ENCODE measurements around the gene JAZF1.

DNA sequence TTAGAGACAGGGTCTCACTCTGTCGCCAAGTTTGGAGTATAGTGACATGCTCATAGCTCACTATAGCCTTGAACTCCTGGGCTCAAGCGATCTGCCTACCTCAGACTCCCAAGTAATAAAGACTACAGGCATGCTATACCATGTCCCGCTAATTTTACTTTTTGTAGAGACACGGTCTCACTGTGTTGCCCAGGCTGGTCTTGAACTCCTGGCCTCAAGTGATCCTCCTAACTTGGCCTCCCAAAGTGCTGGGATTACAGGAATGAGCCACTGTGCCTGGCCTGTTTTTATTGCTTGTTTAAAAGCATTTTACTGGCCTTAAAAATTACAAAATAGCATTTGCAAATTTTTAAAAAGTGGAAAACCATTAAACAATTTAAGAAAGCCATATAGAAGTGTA is 135.0 kb downstream of the JAZF1 start:
- no peak for TF ChIP-seq POLR2A (IDR thresholded peaks at IDR 0.05)
- TF ChIP-seq, protein P1, sequence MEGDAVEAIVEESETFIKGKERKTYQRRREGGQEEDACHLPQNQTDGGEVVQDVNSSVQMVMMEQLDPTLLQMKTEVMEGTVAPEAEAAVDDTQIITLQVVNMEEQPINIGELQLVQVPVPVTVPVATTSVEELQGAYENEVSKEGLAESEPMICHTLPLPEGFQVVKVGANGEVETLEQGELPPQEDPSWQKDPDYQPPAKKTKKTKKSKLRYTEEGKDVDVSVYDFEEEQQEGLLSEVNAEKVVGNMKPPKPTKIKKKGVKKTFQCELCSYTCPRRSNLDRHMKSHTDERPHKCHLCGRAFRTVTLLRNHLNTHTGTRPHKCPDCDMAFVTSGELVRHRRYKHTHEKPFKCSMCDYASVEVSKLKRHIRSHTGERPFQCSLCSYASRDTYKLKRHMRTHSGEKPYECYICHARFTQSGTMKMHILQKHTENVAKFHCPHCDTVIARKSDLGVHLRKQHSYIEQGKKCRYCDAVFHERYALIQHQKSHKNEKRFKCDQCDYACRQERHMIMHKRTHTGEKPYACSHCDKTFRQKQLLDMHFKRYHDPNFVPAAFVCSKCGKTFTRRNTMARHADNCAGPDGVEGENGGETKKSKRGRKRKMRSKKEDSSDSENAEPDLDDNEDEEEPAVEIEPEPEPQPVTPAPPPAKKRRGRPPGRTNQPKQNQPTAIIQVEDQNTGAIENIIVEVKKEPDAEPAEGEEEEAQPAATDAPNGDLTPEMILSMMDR (IDR thresholded peaks at IDR 0.05): no peak
